HCT116 (cell line): ENCODE measurements around the gene SBF2. TPM values are rescaled to one million over a fixed set of nuclear protein-coding genes. Genes with fewer than 3 reads are reported as not detected.

Source experiments
- ATAC-seq: fragments of 200-7000 bp; cut with Tn5 transposase; 2 replicates; pipeline ENCODE4 v1.9.1; 2020; ENCODE audit warnings: mild to moderate bottlenecking, moderate library complexity
- BruUV-seq: library from RNA; stranded (reverse); fragments of 400-500 nt; replicated peaks from 2 replicates; lab custom pipeline; 2021; lab: Mats Ljungman, UMichigan
- CTCF ChIA-PET: fragments of 300-600 bp; sonication (Branson Sonifier 250); formaldehyde crosslinking; loops from one replicate; lab custom pipeline; 2021; ENCODE audit warnings: antibody characterized with exemption; lab: Charles Lee
- POLR2A ChIA-PET: fragments of 300-600, 350-600 bp; sonication (Branson Sonifier 250); formaldehyde crosslinking; loops from one replicate; lab custom pipeline; 2021; ENCODE audit warnings: antibody characterized with exemption; lab: Charles Lee
- RAD21 ChIA-PET, 2 experiments: fragments of 300-600 bp; sonication (Branson Sonifier 250); formaldehyde crosslinking; loops; one replicate each; lab custom pipeline; 2023; ENCODE audit warnings: low total read pairs in 2 of 2; ENCODE audit not compliant: uncharacterized antibody in 2 of 2, unreplicated experiment in 2 of 2, low non-redundant PET in 1 of 2; lab: Charles Lee
- DNase-seq: peaks from one replicate; pipeline ENCODE4 v3.0.0-alpha.2; 2010; ENCODE audit warnings: low read depth, low spot score
- H2AFZ ChIP-seq: fragments of 200-600 bp; shearing (Covaris generic), sonication (generic); 2 replicates; pipeline ENCODE4 v1.6.1; 2017; ENCODE audit warnings: low read depth, mixed run types, mixed read lengths, antibody characterized with exemption, low read length; ENCODE audit not compliant: poor library complexity, severe bottlenecking
- H3K27ac ChIP-seq: 2 replicates; pipeline ENCODE4 v1.5.1; 2012; ENCODE audit warnings: low read depth, low read length
- H3K27me3 ChIP-seq: fragments of 200-600 bp; sonication (generic); 2 replicates; pipeline ENCODE4 v1.6.1; 2016; ENCODE audit warnings: mixed run types, low read length, mixed read lengths; ENCODE audit not compliant: insufficient read depth
- H3K36me3 ChIP-seq, 2 experiments: fragments of 200-500 bp in 1 of 2; fragments of 200-600 bp in 1 of 2; sonication (Bioruptor generic) in 1 of 2; sonication (generic) in 1 of 2; 2 replicates each; pipeline versions ENCODE4 v1.5.1 to v1.6.1; 2014 to 2016; ENCODE audit warnings: low read length in 2 of 2, inconsistent platforms in 1 of 2, mixed read lengths in 1 of 2, mixed run types in 1 of 2; ENCODE audit not compliant: insufficient read depth in 2 of 2, control insufficient read depth in 1 of 2
- H3K4me1 ChIP-seq, 2 experiments: fragments of 200-600 bp in 1 of 2; sonication (generic) in 1 of 2; 2 replicates each; pipeline versions ENCODE4 v1.5.1 to v1.6.1; 2012 to 2017; ENCODE audit warnings: low read length in 2 of 2, inconsistent platforms in 1 of 2, mild to moderate bottlenecking in 1 of 2, mixed read lengths in 1 of 2, mixed run types in 1 of 2, moderate library complexity in 1 of 2; ENCODE audit not compliant: insufficient read depth in 2 of 2, control insufficient read depth in 1 of 2
- H3K4me2 ChIP-seq: fragments of 200-600 bp; sonication (generic); 2 replicates; pipeline ENCODE4 v1.6.1; 2017; ENCODE audit warnings: mixed run types, low read length, mixed read lengths
- H3K4me3 ChIP-seq, 2 experiments: fragments of 200-600 bp in 1 of 2; sonication (generic) in 1 of 2; replicated peaks in 1 of 2; 2 replicates each; pipeline ENCODE4 v1.5.1; 2011 to 2016; ENCODE audit warnings: low read length in 2 of 2, control low read depth in 1 of 2, low read depth in 1 of 2, mild to moderate bottlenecking in 1 of 2, mixed read lengths in 1 of 2, mixed run types in 1 of 2
- H3K79me2 ChIP-seq: fragments of 200-600 bp; sonication (generic); 2 replicates; pipeline ENCODE4 v1.6.1; 2017; ENCODE audit warnings: mild to moderate bottlenecking, mixed run types, low read length, moderate library complexity, mixed read lengths; ENCODE audit not compliant: insufficient read depth
- H3K9ac ChIP-seq: fragments of 200-600 bp; sonication (generic); 2 replicates; pipeline ENCODE4 v1.6.1; 2016; ENCODE audit warnings: low read length, mixed read lengths
- H3K9me2 ChIP-seq: fragments of 200-600 bp; sonication (generic), shearing (Covaris generic); 2 replicates; pipeline ENCODE4 v1.6.1; 2017; ENCODE audit warnings: mixed run types, mild to moderate bottlenecking, moderate library complexity; ENCODE audit not compliant: insufficient read depth
- H3K9me3 ChIP-seq, 2 experiments: fragments of 200-500 bp in 1 of 2; fragments of 200-600 bp in 1 of 2; sonication (Bioruptor generic) in 1 of 2; sonication (generic) in 1 of 2; 2 replicates each; pipeline ENCODE4 v1.6.1; 2014 to 2017; ENCODE audit warnings: low read length in 2 of 2, mixed read lengths in 2 of 2, inconsistent platforms in 1 of 2, low read depth in 1 of 2, mild to moderate bottlenecking in 1 of 2, mixed run types in 1 of 2, moderate library complexity in 1 of 2; ENCODE audit not compliant: control insufficient read depth in 1 of 2, insufficient read depth in 1 of 2
- H4K20me1 ChIP-seq: fragments of 200-600 bp; sonication (generic), shearing (Covaris generic); 2 replicates; pipeline ENCODE4 v1.6.1; 2017; ENCODE audit warnings: mixed run types, mild to moderate bottlenecking, moderate library complexity; ENCODE audit not compliant: insufficient read depth
- CBX3 ChIP-seq: IDR thresholded peaks from 2 replicates; pipeline ENCODE4 v1.6.1; 2012; ENCODE audit warnings: low read depth
- CEBPB ChIP-seq: IDR thresholded peaks from 2 replicates; pipeline ENCODE4 v1.6.1; 2012; ENCODE audit warnings: low read depth
- EZH2phosphoT487 ChIP-seq: fragments of 200-600 bp; IDR thresholded peaks from 2 replicates; pipeline ENCODE4 v1.6.1; 2018; ENCODE audit warnings: antibody characterized with exemption, borderline replicate concordance
- POLR2A ChIP-seq: IDR thresholded peaks from 2 replicates; pipeline ENCODE4 v1.7.0; 2011; ENCODE audit warnings: borderline replicate concordance; ENCODE audit not compliant: insufficient read depth, insufficient read length; ENCODE audit errors: extremely low read depth
- POLR2AphosphoS5 ChIP-seq: IDR thresholded peaks from 2 replicates; pipeline ENCODE4 v1.6.1; 2011; ENCODE audit warnings: mild to moderate bottlenecking, low read depth, low read length, moderate library complexity
- RAD21 ChIP-seq: IDR thresholded peaks from 2 replicates; pipeline ENCODE4 v1.6.1; 2012; ENCODE audit warnings: low read depth, mild to moderate bottlenecking
- SIN3A ChIP-seq: IDR thresholded peaks from 2 replicates; pipeline ENCODE4 v1.6.1; 2012; ENCODE audit warnings: low read depth
- SP1 ChIP-seq: IDR thresholded peaks from 2 replicates; pipeline ENCODE4 v1.6.1; 2012; ENCODE audit warnings: low read depth
- YY1 ChIP-seq: IDR thresholded peaks from 2 replicates; pipeline ENCODE4 v1.6.1; 2011; ENCODE audit warnings: low read length, low read depth, moderate library complexity, mild to moderate bottlenecking; ENCODE audit not compliant: insufficient replicate concordance; ENCODE audit errors: extremely low read depth
- ZFX ChIP-seq: fragments of 450-650 bp; IDR thresholded peaks from 2 replicates; pipeline ENCODE4 v1.6.1; 2017
- intact Hi-C: fragments of 100-400 bp; cut with micrococcal nuclease; formaldehyde crosslinking; loops from 2 replicates; pipeline ENCODE4 v1.10.0; 2022
- total RNA-seq: library from RNA; stranded (reverse); gene quantifications from one replicate; pipeline ENCODE4 v1.2.1, GENCODE V29; 2021; ENCODE audit not compliant: unreplicated experiment
- TF ChIP-seq, protein P1 (sequence below): IDR thresholded peaks from 2 replicates; pipeline ENCODE4 v1.6.1; 2012
- TF ChIP-seq, protein P2 (sequence below): IDR thresholded peaks from 2 replicates; pipeline ENCODE4 v1.6.1; 2011; ENCODE audit warnings: mild to moderate bottlenecking, low read length, moderate library complexity; ENCODE audit not compliant: insufficient replicate concordance; ENCODE audit errors: extremely low read depth
- TF ChIP-seq, protein P3 (sequence below): IDR thresholded peaks from 2 replicates; pipeline ENCODE4 v1.6.1; 2012; ENCODE audit warnings: low read depth
- TF ChIP-seq, protein P4 (sequence below), 3 experiments: fragments of 200-600 bp in 1 of 3; sonication (generic) in 1 of 3; IDR thresholded peaks in 2 of 3; conservative IDR thresholded peaks in 1 of 3; 2 replicates each; pipeline ENCODE4 v1.5.1; 2012 to 2017; ENCODE audit warnings: low read depth in 2 of 3, low read length in 2 of 3, antibody characterized with exemption in 1 of 3, borderline replicate concordance in 1 of 3, control low read depth in 1 of 3, mild to moderate bottlenecking in 1 of 3, mixed read lengths in 1 of 3, mixed run types in 1 of 3, moderate library complexity in 1 of 3; ENCODE audit not compliant: insufficient read depth in 1 of 3

The SBF2 gene
- total RNA-seq, 1 experiment from 2014 or later: 35.0 TPM

DNA sequence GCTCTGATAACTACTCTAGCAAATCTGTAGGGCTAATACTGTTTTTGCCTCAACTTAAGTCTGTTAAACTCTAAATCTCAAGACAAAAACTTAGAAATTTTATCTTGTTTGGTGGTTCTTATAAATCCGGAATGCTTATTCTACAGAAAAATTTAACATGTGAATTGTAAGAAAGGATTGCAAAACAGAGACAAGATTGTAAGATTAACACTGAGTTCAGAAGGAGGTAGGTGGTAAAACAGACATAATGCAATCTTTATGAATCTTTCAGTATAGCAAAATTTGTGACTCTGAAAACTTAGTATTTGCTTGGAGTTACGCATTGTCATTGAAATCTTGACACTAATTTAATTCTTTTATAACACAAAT, 263.9 kb downstream of the SBF2 start:
- intact Hi-C loops: no loop called here
- ChIA-PET CTCF (no interaction called here), POLR2A (no interaction called here), RAD21 (no interaction called here)
- Histone ChIP-seq H3K9ac (no peak overlapping the region), H3K4me1 (no peaks in the 10 kb centered on the region), H3K27ac (no peak overlapping the region), H3K4me3 (no peak overlapping the region), H2AFZ (no peak overlapping the region), H3K9me2 (no peaks in the 10 kb centered on the region), H4K20me1 (no peaks in the 10 kb centered on the region), H3K9me3 (no peaks in the 10 kb centered on the region), H3K36me3 (no peaks in the 10 kb centered on the region), H3K79me2 (no peaks in the 10 kb centered on the region), H3K4me2 (no peak overlapping the region), H3K27me3 (no peaks in the 10 kb centered on the region)
- DNase-seq (no peak), ATAC-seq (no peak)
- TF ChIP-seq, protein P1, sequence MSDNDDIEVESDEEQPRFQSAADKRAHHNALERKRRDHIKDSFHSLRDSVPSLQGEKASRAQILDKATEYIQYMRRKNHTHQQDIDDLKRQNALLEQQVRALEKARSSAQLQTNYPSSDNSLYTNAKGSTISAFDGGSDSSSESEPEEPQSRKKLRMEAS: no peak
- TF ChIP-seq, protein P2, sequence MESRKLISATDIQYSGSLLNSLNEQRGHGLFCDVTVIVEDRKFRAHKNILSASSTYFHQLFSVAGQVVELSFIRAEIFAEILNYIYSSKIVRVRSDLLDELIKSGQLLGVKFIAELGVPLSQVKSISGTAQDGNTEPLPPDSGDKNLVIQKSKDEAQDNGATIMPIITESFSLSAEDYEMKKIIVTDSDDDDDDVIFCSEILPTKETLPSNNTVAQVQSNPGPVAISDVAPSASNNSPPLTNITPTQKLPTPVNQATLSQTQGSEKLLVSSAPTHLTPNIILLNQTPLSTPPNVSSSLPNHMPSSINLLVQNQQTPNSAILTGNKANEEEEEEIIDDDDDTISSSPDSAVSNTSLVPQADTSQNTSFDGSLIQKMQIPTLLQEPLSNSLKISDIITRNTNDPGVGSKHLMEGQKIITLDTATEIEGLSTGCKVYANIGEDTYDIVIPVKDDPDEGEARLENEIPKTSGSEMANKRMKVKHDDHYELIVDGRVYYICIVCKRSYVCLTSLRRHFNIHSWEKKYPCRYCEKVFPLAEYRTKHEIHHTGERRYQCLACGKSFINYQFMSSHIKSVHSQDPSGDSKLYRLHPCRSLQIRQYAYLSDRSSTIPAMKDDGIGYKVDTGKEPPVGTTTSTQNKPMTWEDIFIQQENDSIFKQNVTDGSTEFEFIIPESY: no peak
- no peak for TF ChIP-seq RAD21
- TF ChIP-seq SP1: no peak
- TF ChIP-seq ZFX: no peak
- TF ChIP-seq POLR2AphosphoS5: no peak
- TF ChIP-seq YY1: no peak
- no peak for TF ChIP-seq CBX3
- TF ChIP-seq POLR2A: no peak
- TF ChIP-seq, protein P3, sequence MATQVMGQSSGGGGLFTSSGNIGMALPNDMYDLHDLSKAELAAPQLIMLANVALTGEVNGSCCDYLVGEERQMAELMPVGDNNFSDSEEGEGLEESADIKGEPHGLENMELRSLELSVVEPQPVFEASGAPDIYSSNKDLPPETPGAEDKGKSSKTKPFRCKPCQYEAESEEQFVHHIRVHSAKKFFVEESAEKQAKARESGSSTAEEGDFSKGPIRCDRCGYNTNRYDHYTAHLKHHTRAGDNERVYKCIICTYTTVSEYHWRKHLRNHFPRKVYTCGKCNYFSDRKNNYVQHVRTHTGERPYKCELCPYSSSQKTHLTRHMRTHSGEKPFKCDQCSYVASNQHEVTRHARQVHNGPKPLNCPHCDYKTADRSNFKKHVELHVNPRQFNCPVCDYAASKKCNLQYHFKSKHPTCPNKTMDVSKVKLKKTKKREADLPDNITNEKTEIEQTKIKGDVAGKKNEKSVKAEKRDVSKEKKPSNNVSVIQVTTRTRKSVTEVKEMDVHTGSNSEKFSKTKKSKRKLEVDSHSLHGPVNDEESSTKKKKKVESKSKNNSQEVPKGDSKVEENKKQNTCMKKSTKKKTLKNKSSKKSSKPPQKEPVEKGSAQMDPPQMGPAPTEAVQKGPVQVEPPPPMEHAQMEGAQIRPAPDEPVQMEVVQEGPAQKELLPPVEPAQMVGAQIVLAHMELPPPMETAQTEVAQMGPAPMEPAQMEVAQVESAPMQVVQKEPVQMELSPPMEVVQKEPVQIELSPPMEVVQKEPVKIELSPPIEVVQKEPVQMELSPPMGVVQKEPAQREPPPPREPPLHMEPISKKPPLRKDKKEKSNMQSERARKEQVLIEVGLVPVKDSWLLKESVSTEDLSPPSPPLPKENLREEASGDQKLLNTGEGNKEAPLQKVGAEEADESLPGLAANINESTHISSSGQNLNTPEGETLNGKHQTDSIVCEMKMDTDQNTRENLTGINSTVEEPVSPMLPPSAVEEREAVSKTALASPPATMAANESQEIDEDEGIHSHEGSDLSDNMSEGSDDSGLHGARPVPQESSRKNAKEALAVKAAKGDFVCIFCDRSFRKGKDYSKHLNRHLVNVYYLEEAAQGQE: no peak
- TF ChIP-seq EZH2phosphoT487: no peak
- no peak for TF ChIP-seq SIN3A
- TF ChIP-seq, protein P4, sequence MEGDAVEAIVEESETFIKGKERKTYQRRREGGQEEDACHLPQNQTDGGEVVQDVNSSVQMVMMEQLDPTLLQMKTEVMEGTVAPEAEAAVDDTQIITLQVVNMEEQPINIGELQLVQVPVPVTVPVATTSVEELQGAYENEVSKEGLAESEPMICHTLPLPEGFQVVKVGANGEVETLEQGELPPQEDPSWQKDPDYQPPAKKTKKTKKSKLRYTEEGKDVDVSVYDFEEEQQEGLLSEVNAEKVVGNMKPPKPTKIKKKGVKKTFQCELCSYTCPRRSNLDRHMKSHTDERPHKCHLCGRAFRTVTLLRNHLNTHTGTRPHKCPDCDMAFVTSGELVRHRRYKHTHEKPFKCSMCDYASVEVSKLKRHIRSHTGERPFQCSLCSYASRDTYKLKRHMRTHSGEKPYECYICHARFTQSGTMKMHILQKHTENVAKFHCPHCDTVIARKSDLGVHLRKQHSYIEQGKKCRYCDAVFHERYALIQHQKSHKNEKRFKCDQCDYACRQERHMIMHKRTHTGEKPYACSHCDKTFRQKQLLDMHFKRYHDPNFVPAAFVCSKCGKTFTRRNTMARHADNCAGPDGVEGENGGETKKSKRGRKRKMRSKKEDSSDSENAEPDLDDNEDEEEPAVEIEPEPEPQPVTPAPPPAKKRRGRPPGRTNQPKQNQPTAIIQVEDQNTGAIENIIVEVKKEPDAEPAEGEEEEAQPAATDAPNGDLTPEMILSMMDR (IDR thresholded peaks at IDR 0.05 in 2 of 3, conservative IDR thresholded peaks at IDR 0.05 in 1 of 3; ENCODE audit: borderline replicate concordance in 1 of 3, insufficient read depth in 1 of 3, low read depth in 2 of 3, low read length in 2 of 3): no peak
- no peak for TF ChIP-seq CEBPB
- BruUV-seq: no TSS peak
